ENCODE measurements around the gene LYRM9. TPM values are rescaled to one million over a fixed set of nuclear protein-coding genes. Genes with fewer than 3 reads are reported as not detected.

The LYRM9 gene
- total RNA-seq, 1 donor from 2014 or later = 3.5 TPM

DNA sequence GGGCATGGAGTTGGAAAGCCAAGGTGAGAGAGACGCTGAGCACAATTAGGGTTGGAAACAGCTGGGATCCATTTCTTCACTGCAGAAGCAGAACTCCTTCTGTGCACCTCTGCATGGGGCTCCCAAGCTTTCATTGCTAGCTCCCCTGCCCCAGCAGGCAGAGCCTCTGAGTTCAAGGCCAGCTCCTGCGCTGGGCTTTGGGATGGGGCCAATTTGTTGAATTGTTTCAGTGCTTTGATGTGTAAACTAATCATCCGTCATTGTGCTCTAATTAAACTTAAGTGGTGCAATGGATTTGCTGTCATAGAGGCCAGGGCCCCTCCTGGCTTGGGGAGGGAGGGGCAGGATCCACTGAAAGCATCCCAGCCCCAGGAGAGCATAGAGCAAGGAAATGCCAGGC, 13.5 kb upstream of the LYRM9 start:
- no peak for DNase-seq (ENCODE audit: low read depth)
- Histone ChIP-seq H2AFZ (ENCODE audit: low read depth, low read length) (no peak overlapping the region), H3K4me3 (ENCODE audit: insufficient read depth, low read depth, low read length) (no peak overlapping the region), H3K9me3 (ENCODE audit: insufficient read depth, low read depth, low read length) (no peaks in the 10 kb centered on the region), H3K4me2 (ENCODE audit: low read length) (no peak overlapping the region), H3K9ac (ENCODE audit: low read length) (no peak overlapping the region), H3K79me2 (ENCODE audit: insufficient read depth, low read length) (no peaks in the 10 kb centered on the region), H3K27me3 (ENCODE audit: insufficient read depth, low read length) (peaks cover 2% of the 10 kb centered on the region), H3K27ac (ENCODE audit: low read depth, low read length) (no peak overlapping the region), H3K36me3 (ENCODE audit: insufficient read depth, low read length) (no peaks in the 10 kb centered on the region), H3K4me1 (ENCODE audit: insufficient read depth, low read length) (no peaks in the 10 kb centered on the region), H4K20me1 (ENCODE audit: insufficient read depth, low read length) (no peaks in the 10 kb centered on the region)
- H3K36me3 Mint-ChIP-seq (ENCODE audit: low read depth, unreplicated experiment) = no peaks in the 10 kb centered on the region
- H3K4me3 Mint-ChIP-seq (ENCODE audit: unreplicated experiment) = no peak overlapping the region
- FAIRE-seq = no peak
- peaks cover 7% of the 10 kb centered on the region for H3K4me1 Mint-ChIP-seq (ENCODE audit: low read depth, unreplicated experiment)
- peaks cover 16% of the 10 kb centered on the region for H3K27me3 Mint-ChIP-seq (ENCODE audit: low read depth, unreplicated experiment)
- TF ChIP-seq, protein P1, sequence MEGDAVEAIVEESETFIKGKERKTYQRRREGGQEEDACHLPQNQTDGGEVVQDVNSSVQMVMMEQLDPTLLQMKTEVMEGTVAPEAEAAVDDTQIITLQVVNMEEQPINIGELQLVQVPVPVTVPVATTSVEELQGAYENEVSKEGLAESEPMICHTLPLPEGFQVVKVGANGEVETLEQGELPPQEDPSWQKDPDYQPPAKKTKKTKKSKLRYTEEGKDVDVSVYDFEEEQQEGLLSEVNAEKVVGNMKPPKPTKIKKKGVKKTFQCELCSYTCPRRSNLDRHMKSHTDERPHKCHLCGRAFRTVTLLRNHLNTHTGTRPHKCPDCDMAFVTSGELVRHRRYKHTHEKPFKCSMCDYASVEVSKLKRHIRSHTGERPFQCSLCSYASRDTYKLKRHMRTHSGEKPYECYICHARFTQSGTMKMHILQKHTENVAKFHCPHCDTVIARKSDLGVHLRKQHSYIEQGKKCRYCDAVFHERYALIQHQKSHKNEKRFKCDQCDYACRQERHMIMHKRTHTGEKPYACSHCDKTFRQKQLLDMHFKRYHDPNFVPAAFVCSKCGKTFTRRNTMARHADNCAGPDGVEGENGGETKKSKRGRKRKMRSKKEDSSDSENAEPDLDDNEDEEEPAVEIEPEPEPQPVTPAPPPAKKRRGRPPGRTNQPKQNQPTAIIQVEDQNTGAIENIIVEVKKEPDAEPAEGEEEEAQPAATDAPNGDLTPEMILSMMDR (IDR thresholded peaks at IDR 0.05; ENCODE audit: insufficient read depth, low read depth, low read length) = no peak
- TF ChIP-seq EZH2 (IDR thresholded peaks at IDR 0.05; ENCODE audit: insufficient read depth, low read length) = no peak
- no peak overlapping the region for H3K27ac Mint-ChIP-seq (ENCODE audit: unreplicated experiment)
- H3K9me3 Mint-ChIP-seq (ENCODE audit: unreplicated experiment) = peaks cover 11% of the 10 kb centered on the region

DNA sequence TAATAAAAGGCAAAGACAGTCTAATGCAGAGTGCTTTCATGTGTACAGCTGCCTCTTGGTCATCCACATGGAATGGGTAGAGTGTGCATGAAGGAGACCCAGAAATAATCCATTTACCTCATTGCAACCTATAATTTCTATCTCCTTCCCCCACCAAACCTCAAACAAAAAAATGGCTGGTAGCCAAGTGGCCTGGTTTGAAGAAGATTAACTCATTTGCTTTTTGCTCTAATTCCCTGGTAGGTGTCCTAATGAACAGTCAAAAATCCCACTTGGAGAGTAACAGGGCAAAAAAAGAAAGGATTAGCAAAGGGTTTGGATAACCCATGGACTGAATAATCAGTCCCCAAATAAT, 13.0 kb upstream of the LYRM9 start:
- no peaks in the 10 kb centered on the region for H3K9me3 ChIP-seq (ENCODE audit: insufficient read depth, low read depth, low read length)
- Mint-ChIP-seq H3K4me3 (ENCODE audit: unreplicated experiment) (no peak overlapping the region), H3K9me3 (ENCODE audit: unreplicated experiment) (peaks cover 13% of the 10 kb centered on the region), H3K27me3 (ENCODE audit: low read depth, unreplicated experiment) (peaks cover 16% of the 10 kb centered on the region), H3K4me1 (ENCODE audit: low read depth, unreplicated experiment) (peaks cover 7% of the 10 kb centered on the region), H3K36me3 (ENCODE audit: low read depth, unreplicated experiment) (no peaks in the 10 kb centered on the region), H3K27ac (ENCODE audit: unreplicated experiment) (no peak overlapping the region)
- no peaks in the 10 kb centered on the region for H3K79me2 ChIP-seq (ENCODE audit: insufficient read depth, low read length)
- FAIRE-seq (no peak), DNase-seq (ENCODE audit: low read depth) (no peak)
- H2AFZ ChIP-seq (ENCODE audit: low read depth, low read length) = no peak overlapping the region
- H3K27me3 ChIP-seq (ENCODE audit: insufficient read depth, low read length) = peaks cover 2% of the 10 kb centered on the region
- TF ChIP-seq EZH2 (IDR thresholded peaks at IDR 0.05; ENCODE audit: insufficient read depth, low read length) = no peak
- TF ChIP-seq, protein P1 (IDR thresholded peaks at IDR 0.05; ENCODE audit: insufficient read depth, low read depth, low read length) = no peak
- no peak overlapping the region for H3K4me2 ChIP-seq (ENCODE audit: low read length)
- H3K9ac ChIP-seq (ENCODE audit: low read length) = no peak overlapping the region
- H4K20me1 ChIP-seq (ENCODE audit: insufficient read depth, low read length) = no peaks in the 10 kb centered on the region
- no peaks in the 10 kb centered on the region for H3K4me1 ChIP-seq (ENCODE audit: insufficient read depth, low read length)
- no peaks in the 10 kb centered on the region for H3K36me3 ChIP-seq (ENCODE audit: insufficient read depth, low read length)
- H3K4me3 ChIP-seq (ENCODE audit: insufficient read depth, low read depth, low read length) = no peak overlapping the region
- H3K27ac ChIP-seq (ENCODE audit: low read depth, low read length) = no peak overlapping the region

DNA sequence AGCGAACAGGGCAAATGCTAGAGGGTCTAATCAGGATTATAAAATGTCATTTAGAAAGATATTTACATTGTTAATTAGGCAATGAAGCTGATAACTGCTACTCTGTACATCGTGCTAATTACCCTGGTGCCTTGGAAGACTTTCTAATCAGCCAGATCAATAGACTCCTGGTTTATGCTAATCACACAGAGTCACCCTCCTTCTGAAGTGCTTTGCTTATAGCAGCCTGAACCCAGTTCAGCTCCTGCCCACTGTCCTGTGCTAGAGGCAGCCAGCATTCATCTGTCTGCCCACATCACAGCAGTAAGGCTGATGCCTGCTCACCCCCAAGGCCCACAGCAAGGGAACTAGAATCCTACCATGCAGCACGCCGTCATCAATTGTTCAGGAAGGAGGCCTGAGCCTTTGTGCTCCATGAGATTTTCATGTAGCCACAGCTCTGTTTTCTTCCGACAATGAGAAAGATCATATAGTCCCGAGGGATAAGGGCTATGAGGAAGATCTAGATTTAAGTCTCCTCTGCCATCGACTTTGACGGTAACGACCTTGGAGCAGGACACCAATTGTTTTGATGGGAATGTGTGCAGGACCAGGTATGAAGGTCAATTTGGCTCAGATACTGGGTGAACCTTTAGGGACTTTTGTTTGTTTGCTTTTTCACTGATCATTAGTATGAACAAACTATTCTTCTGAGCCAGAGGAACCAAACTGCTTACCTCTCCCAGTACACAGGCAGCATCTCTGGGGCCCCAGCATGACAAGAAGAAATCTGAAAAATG, 12.5 kb upstream of the LYRM9 start:
- Histone ChIP-seq H3K36me3 (ENCODE audit: insufficient read depth, low read length) (no peaks in the 10 kb centered on the region), H3K79me2 (ENCODE audit: insufficient read depth, low read length) (no peaks in the 10 kb centered on the region), H3K9me3 (ENCODE audit: insufficient read depth, low read depth, low read length) (no peaks in the 10 kb centered on the region), H3K9ac (ENCODE audit: low read length) (no peak overlapping the region), H4K20me1 (ENCODE audit: insufficient read depth, low read length) (no peaks in the 10 kb centered on the region), H3K27me3 (ENCODE audit: insufficient read depth, low read length) (peaks cover 2% of the 10 kb centered on the region), H3K4me2 (ENCODE audit: low read length) (no peak overlapping the region), H3K27ac (ENCODE audit: low read depth, low read length) (no peak overlapping the region), H3K4me3 (ENCODE audit: insufficient read depth, low read depth, low read length) (no peak overlapping the region), H3K4me1 (ENCODE audit: insufficient read depth, low read length) (no peaks in the 10 kb centered on the region), H2AFZ (ENCODE audit: low read depth, low read length) (no peak overlapping the region)
- FAIRE-seq (no peak), DNase-seq (ENCODE audit: low read depth) (no peak)
- Mint-ChIP-seq H3K27ac (ENCODE audit: unreplicated experiment) (no peak overlapping the region), H3K9me3 (ENCODE audit: unreplicated experiment) (peaks cover 13% of the 10 kb centered on the region), H3K4me3 (ENCODE audit: unreplicated experiment) (no peak overlapping the region), H3K27me3 (ENCODE audit: low read depth, unreplicated experiment) (peaks cover 13% of the 10 kb centered on the region), H3K4me1 (ENCODE audit: low read depth, unreplicated experiment) (peaks cover 7% of the 10 kb centered on the region), H3K36me3 (ENCODE audit: low read depth, unreplicated experiment) (no peaks in the 10 kb centered on the region)
- no peak for TF ChIP-seq EZH2 (IDR thresholded peaks at IDR 0.05; ENCODE audit: insufficient read depth, low read length)
